HUDEP-2 (cell line): Measurements from ENCODE around the gene DPP10.
"Not testable (repeated sequence)": the region's sequence is repeated elsewhere in the genome, so short reads cannot be mapped to it uniquely, and the experiment has no call there.

Experiments
- DNase-seq, 76 experiments: peaks; one replicate each; lab custom pipeline; 2025; ENCODE audit not compliant: unreplicated experiment in 76 of 76; lab: John Stamatoyannopoulos, UW

The DPP10 gene

GRCh38 chr2:114700440-114700839 lies 258.0 kb downstream of the DPP10 start:
- no peak for DNase-seq

- no peak for DNase-seq
These were observed 267.8 kb downstream of the DPP10 start for GRCh38 chr2:114709936-114710850.

DNA sequence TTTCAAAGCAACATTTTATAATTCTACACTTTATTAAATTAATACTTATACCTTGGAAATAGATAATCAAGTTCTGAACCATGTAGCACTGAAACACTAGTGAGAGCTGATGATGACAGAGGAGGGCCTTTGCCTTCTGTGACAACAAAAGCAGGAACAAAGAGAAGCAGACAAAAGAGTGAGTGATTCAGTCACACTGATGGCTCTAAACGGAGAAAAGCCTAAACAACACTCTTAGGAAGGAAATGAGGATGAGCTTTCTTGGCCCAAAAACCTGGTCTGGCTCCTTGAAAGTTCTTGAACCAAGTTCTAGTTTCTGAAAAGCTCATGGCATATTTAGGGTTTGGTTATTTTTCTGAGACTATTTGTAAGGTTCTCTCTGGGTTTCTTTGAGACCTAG lies 271.9 kb downstream of the DPP10 start:
- no peak for DNase-seq

- DNase-seq = no peak
These were observed 274.6 kb downstream of the DPP10 start for GRCh38 chr2:114717049-114717448.

DNA sequence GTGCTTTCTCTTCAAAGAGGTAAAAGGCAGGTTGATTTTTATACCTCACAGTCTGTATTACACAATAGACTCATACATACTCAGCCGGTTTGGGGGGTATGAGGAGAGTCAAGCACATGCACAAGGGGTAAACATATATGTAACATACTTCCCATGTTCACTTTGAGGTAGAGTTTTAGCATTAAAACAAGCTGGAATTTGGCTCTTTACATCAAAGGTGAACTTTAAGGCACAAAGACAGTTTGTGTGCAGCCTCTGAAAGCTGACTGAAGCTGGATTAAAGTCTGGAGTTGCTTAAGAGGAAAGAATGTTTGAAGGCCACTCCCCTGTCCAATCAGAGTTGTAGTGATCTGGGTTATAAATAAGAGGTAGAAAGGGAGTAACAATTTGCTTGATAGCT lies 282.0 kb downstream of the DPP10 start:
- no peak for DNase-seq

DNA sequence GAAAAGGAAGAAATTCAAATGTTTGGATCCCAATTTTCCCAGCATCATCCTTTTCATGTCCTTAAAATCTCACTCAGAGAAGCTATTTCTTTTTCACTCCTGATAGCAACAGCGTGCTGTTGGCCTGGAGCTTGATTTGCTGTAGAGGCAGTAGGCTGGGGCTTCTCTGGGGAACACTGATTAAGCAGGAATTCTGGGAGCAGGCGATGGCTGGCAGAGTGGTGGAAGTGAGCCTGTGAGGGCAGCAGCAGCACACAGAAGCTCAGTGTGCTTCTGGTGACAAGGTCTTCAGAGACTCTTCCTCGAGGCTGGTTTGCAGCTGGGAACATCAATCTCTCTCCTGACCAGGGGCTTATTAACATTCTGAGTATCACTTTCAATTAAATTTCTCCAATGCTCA lies 284.6 kb downstream of the DPP10 start:
- DNase-seq = no peak

DNA sequence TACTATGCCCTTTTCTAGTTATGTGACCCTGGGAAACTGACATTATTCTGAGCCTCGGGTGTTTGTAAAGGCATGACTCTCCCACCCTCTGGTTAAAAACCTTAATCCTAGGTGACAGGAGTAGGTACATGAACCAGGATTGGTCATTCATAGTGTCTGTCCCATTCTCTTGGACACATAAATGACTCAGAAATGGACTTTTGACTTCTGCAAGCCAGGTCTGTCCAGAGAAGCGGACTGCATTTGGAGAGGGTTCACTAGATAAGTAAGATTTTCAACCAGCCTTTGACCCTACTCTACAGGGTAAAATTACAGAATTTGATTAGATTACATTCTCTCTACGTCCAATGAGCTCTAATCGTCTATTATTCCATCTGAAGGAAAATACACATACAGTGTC lies 285.9 kb downstream of the DPP10 start:
- no peak for DNase-seq

- DNase-seq = no peak
These were observed 286.6 kb downstream of the DPP10 start for GRCh38 chr2:114729026-114729425.

DNA sequence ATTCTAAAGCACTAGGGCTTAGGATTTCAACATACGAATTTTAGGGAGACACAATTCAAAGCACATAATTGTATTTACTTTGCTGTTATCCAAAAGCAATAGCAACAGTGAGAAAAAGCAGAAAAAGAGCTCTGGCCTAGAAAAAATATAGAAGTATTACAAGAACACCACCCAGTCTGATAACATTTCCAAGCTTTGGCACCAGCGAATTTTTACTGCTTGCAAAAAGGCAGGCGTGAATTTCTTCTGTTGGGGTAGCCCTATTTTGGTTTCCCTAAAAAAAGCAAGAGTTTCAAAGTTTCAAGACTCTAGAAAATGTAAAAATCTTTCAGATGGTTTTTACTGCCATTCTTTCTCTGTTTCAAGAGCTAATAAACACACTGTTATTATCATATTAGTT lies 292.7 kb downstream of the DPP10 start:
- DNase-seq = no peak

DNA sequence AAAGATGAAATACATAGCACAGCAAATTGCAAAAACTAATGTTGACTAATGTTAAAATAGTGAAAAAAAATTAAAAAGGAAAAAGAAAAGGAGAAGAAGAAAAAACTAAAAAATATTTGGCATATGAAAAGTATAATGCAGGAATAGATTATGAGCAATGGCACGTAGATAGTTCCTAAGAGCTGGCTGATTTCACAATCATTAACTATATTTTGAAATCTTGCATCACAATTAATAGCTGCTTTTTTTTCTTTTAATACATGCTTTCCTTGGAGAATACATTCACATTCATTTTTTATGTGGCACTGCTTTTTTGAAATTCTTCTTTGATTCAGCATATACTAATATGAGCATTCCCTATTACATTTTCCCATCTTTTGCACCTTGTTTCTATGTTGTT lies 299.8 kb downstream of the DPP10 start:
- DNase-seq = no peak

- DNase-seq = no peak
These were observed 303.3 kb downstream of the DPP10 start for GRCh38 chr2:114745700-114746099.

DNA sequence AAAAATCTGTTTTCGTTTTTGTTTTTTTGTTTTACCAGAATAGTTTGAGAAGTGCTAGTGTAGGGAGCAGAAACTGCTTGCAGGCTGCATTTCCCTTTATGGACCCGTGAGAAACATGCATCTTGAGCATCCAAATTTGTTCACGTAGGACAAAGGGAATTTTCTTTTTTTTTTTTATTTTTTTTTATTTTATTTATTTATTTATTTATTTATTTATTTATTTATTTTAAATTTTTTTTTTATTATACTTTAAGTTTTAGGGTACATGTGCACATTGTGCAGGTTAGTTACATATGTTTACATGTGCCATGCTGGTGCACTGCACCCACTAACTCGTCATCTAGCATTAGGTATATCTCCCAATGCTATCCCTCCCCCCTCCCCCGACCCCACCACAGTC lies 305.7 kb downstream of the DPP10 start:
- DNase-seq = not testable (repeated sequence)

DNA sequence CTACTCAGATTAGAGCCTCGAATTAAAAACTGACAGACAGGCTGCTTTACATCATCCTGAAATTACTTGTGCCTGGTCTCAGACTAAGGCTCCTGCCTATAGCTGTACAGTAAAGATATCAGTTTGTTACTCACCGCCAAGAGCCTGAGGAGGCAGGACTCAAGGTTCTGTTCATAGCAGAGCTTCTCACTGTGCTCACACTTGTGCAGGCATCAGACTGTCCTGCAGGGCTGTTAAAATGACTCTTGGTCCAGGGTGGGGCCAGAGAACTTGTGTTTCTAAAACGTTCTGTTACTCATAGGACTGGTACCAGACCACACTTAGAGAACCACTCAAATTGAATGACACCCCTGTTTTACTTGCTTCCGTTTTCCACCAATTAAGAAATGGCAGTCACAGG lies 310.0 kb downstream of the DPP10 start:
- no peak for DNase-seq

DNA sequence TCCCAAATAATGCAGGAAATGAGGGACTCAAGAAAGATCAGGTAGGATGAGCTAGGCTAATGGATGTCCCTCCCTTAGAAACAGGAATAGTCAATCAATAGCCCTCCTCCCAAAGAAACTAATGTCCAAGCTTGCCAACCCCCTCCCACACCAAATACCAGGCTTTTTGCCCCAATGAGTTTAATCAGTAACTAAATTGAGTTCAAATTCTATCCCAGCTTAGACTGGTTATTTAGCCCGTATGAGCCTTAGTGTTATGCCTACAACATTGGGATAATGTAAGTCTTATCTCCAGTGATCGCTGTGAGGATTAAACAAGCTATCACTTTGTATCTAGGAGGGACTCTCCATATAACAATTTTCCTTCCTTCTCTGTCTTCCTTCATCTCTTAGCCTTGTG lies 310.7 kb downstream of the DPP10 start:
- no peak for DNase-seq

DNA sequence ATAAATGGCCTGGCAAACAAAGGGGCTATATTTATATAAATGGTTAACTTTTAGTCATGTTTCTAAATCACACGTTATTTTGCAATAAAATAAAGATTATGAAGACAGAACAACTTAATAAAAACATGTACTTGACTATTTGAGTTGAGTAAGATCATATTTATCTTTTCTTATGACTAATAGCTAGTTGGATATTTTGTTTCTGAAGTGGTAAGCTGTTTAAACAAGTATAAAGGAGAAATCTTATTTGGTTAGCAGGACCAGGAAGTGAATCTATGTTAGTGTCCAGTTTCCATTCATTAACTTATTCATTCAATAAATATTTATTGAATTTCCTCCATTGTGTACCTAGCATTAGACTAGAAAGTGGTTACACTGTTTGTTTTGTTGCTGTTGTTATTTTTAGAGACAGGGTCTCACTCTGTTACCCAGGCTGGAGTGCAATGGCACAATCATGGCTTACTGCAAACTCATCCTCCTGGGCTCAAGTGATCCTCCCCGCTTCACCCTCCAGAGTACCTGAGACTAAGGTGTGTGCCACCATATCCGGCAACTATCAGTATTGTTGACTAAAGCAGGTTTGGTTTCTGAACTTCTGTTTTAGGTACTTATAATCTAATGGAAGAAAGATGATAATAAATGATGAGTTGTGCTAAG lies 312.6 kb downstream of the DPP10 start:
- DNase-seq = no peak

DNA sequence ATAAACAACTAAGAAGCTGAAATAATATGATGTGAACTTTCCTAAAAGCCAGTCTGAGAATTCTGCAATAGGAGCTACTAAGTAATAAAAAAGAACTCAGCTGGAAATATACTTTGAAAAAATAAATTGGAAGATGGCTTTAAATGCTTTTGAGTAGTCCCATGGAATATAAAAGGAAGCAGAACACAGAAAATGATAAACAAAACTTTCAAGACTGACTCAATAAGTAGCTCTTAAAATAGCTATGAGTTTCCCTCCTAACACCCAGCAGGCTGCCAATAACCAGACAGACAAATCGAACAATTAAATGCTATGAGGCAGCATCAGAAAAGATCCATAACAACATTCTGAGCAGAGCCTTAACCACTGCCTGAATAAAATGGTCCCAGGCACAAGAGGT lies 319.9 kb downstream of the DPP10 start:
- DNase-seq = no peak

- no peak for DNase-seq
These were observed 320.5 kb downstream of the DPP10 start for GRCh38 chr2:114762986-114763385.

GRCh38 chr2:114769110-114769509 lies 326.7 kb downstream of the DPP10 start:
- no peak for DNase-seq

DNA sequence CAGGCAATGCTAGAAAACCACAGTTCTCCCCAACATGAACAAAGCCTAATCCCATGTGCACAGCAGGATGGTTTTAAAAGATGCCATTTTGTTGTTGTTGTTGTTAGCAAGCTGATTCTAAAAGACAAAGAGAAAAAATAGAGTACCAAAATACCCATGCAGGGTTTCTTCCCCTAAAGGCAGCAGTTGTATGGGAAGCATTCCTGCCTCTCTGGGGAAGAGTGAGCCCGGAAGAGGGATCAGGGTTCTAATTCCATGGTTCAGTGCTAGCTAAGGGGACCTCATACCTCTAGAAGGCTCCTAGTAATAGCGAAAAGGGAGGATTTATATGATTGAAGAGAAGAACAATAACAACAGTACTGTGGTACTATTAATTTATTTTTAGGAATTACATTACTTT lies 327.6 kb downstream of the DPP10 start:
- DNase-seq = no peak

- DNase-seq = no peak
These were observed 341.6 kb downstream of the DPP10 start for GRCh38 chr2:114784046-114784445.

DNA sequence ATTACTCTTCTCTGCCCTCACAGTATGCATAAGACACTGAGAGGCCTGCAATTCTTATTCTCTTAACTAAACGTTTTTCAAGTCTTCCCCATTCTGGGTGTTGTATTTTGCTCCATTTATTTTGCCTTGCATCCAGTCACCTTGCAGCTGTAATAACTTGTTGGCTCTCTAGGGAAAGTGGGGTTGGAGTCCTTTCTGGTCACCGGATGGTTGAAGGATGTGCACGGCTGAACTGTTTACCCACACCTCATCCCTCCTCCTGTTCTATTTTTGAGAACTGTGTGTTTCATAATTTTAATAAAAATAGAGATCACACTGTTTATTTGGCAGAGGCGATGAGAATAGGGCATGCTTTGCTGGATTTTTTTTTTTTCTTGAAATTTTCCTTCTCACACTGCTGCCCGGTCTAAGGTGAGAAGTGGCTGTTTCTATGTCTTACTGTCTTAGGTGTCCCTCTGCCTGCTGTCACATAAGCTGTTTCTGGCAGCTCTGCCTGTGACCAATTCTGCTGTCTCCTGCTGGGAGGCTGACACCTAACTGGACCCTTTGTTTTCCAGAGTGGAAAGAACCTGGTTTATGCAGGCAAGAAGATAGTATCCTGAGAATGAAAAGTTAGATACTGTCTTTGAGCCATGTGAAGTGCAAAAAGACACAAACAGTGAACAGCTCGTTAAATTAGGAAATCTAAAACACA lies 342.6 kb downstream of the DPP10 start:
- DNase-seq = no peak

DNA sequence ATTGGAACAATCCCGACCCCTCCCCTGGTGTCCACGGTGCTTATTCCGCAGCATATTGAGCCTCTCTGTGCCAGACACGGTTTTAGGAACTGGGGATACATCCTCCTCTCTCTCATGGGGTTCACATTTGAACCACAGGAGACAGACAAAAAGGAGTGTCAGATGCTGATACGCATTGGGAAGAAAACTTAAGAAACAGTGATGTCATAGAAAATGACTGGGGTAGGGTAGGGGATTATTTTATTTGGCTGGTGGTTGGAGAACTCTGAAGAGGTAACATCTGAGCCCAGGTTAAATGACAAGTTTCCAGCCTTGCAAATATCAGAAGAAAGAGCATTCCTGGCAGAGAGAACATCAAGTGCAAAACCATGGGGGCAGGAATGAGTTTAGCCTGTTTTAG lies 344.5 kb downstream of the DPP10 start:
- no peak for DNase-seq
